Uterus (tissue), 2 donors: ENCODE data around the gene ENO1.

Experiments used
- POLR2A ChIP-seq, 2 donors: fragments of 450-650 bp; IDR thresholded peaks; one replicate each; pipeline ENCODE4 v1.6.1; 2016; ENCODE audit warnings: antibody characterized with exemption in 2 of 2, mild to moderate bottlenecking in 1 of 2, moderate library complexity in 1 of 2
- TF ChIP-seq, protein P1 (sequence below), 4 experiments: fragments of 200-600 bp in 2 of 4; fragments of 450-650 bp in 2 of 4; sonication (generic) in 2 of 4; IDR thresholded peaks; one replicate each; pipeline ENCODE4 v1.5.1; 2016 to 2019; ENCODE audit warnings: antibody characterized with exemption in 4 of 4, mild to moderate bottlenecking in 2 of 4, moderate library complexity in 1 of 4

DNA sequence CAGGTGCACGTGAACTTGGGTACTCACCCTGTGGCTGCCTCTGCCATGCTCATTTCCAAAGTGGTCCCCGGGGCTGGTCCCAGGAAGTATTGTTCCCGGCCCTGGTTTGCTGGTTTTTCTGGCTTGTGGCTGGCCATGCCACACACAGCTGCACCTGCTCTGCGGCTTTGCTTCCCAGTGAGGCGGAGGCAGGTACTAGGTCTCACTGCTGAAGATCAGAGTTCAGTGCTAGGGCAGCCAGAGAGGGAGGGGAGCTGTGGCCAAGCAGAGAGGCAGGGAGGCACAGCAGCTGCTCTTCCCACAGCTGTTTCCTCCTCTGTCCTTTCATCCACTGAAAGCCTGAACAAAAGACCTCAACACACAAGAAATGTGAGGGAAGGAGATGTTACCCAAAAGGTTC is 30.5 kb downstream of the ENO1 start:
- TF ChIP-seq, protein P1, sequence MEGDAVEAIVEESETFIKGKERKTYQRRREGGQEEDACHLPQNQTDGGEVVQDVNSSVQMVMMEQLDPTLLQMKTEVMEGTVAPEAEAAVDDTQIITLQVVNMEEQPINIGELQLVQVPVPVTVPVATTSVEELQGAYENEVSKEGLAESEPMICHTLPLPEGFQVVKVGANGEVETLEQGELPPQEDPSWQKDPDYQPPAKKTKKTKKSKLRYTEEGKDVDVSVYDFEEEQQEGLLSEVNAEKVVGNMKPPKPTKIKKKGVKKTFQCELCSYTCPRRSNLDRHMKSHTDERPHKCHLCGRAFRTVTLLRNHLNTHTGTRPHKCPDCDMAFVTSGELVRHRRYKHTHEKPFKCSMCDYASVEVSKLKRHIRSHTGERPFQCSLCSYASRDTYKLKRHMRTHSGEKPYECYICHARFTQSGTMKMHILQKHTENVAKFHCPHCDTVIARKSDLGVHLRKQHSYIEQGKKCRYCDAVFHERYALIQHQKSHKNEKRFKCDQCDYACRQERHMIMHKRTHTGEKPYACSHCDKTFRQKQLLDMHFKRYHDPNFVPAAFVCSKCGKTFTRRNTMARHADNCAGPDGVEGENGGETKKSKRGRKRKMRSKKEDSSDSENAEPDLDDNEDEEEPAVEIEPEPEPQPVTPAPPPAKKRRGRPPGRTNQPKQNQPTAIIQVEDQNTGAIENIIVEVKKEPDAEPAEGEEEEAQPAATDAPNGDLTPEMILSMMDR (IDR thresholded peaks at IDR 0.05) = no peak
- no peak for TF ChIP-seq POLR2A (IDR thresholded peaks at IDR 0.05)
